ENCODE data around the gene IL23A. TPM values are rescaled to one million over a fixed set of nuclear protein-coding genes. Genes with fewer than 3 reads are reported as not detected.

IL23A gene
- total and polyA plus RNA-seq, 2 of the 13 experiments (the other 11 are each of a cell fraction or from before 2014, with no cell fraction given), result 0.33 to 0.35 TPM

- TF ChIP-seq, protein P1, sequence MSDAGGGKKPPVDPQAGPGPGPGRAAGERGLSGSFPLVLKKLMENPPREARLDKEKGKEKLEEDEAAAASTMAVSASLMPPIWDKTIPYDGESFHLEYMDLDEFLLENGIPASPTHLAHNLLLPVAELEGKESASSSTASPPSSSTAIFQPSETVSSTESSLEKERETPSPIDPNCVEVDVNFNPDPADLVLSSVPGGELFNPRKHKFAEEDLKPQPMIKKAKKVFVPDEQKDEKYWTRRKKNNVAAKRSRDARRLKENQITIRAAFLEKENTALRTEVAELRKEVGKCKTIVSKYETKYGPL (CRISPR knock-in tag; IDR thresholded peaks at IDR 0.05), result no peak
- TF ChIP-seq ZNF629 (CRISPR knock-in tag; conservative IDR thresholded peaks at IDR 0.05) (no peak), ZNF792 (CRISPR knock-in tag; IDR thresholded peaks at IDR 0.05) (no peak), RBM22 (optimal IDR thresholded peaks at IDR 0.05; ENCODE audit: low read length) (no peak), ZNF138 (CRISPR knock-in tag; IDR thresholded peaks at IDR 0.05; ENCODE audit: low read depth) (no peak), RBM39 (IDR thresholded peaks at IDR 0.05; ENCODE audit: low read depth, low read length, poor library complexity, severe bottlenecking) (no peak), POLR2A (IDR thresholded peaks at IDR 0.05; ENCODE audit: insufficient read depth in 1 of 2, low read depth in 2 of 2, low read length in 2 of 2) (peak in 1 of 2 experiments; percentile 9; a peak in 2 of 4 replicates), PATZ1 (CRISPR knock-in tag; IDR thresholded peaks at IDR 0.05) (no peak), ZNF552 (CRISPR knock-in tag; IDR thresholded peaks at IDR 0.05; ENCODE audit: borderline replicate concordance) (no peak), SRSF1 (optimal IDR thresholded peaks at IDR 0.05; ENCODE audit: low read depth, low read length) (no peak), BRCA1 (CRISPR knock-in tag; IDR thresholded peaks at IDR 0.05) (no peak), ZNF382 (CRISPR knock-in tag; IDR thresholded peaks at IDR 0.05; ENCODE audit: borderline replicate concordance) (no peak), POLR2AphosphoS5 (IDR thresholded peaks at IDR 0.05; ENCODE audit: low read depth, low read length) (peak; percentile 10), ZNF33B (CRISPR knock-in tag; IDR thresholded peaks at IDR 0.05) (no peak), ZNF337 (CRISPR knock-in tag; IDR thresholded peaks at IDR 0.05; ENCODE audit: borderline replicate concordance, low read depth) (no peak), ZNF496 (CRISPR knock-in tag; IDR thresholded peaks at IDR 0.05; ENCODE audit: insufficient replicate concordance) (no peak), STAT5B (CRISPR knock-in tag; IDR thresholded peaks at IDR 0.05) (no peak), ZNF230 (CRISPR knock-in tag; IDR thresholded peaks at IDR 0.05) (no peak), ZNF839 (CRISPR knock-in tag; IDR thresholded peaks at IDR 0.05; ENCODE audit: borderline replicate concordance) (no peak), TP53 (CRISPR knock-in tag; conservative IDR thresholded peaks at IDR 0.05) (no peak), ETV5 (CRISPR knock-in tag; IDR thresholded peaks at IDR 0.05; ENCODE audit: borderline replicate concordance) (no peak), BHLHE40 (IDR thresholded peaks at IDR 0.05; ENCODE audit: low read length) (no peak)
- TF ChIP-seq, protein P2, sequence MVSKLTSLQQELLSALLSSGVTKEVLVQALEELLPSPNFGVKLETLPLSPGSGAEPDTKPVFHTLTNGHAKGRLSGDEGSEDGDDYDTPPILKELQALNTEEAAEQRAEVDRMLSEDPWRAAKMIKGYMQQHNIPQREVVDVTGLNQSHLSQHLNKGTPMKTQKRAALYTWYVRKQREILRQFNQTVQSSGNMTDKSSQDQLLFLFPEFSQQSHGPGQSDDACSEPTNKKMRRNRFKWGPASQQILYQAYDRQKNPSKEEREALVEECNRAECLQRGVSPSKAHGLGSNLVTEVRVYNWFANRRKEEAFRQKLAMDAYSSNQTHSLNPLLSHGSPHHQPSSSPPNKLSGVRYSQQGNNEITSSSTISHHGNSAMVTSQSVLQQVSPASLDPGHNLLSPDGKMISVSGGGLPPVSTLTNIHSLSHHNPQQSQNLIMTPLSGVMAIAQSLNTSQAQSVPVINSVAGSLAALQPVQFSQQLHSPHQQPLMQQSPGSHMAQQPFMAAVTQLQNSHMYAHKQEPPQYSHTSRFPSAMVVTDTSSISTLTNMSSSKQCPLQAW (CRISPR knock-in tag; IDR thresholded peaks at IDR 0.05), result 0 out of 2 replicates have a peak, but pooled peaks have one; percentile 6
- TF ChIP-seq, protein P3, sequence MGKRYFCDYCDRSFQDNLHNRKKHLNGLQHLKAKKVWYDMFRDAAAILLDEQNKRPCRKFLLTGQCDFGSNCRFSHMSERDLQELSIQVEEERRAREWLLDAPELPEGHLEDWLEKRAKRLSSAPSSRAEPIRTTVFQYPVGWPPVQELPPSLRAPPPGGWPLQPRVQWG (CRISPR knock-in tag; IDR thresholded peaks at IDR 0.05; ENCODE audit: borderline replicate concordance, low read depth), result no peak
- TF ChIP-seq, protein P4, sequence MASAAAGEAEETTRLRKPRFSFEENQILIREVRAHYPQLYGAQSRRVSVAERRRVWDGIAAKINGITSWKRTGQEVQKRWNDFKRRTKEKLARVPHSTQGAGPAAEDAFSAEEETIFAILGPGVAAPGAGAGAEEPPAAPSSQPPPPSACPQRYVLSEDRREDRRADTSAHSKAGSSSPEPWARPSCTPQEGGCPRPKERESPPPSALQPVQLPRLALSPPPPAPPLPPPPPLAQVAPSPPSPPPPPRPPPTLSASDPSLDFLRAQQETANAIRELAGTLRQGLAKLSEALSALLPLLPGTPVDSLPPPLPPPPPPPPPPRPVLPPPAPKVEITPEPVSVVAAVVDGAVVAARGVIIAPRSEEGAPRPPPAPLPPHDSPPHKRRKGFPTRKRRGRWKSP (CRISPR knock-in tag; IDR thresholded peaks at IDR 0.05), result no peak
Measured at GRCh38 chr12:56333197-56333678, 5.4 kb upstream of the IL23A start (continued).

Measured in HepG2 (cell line).